Mammary epithelial cell (primary cell): ENCODE data around the gene PI3.

Source experiments
- EZH2 ChIP-seq: IDR thresholded peaks from 2 replicates; pipeline ENCODE4 v1.6.1; 2012; ENCODE audit warnings: low read length, inconsistent platforms, borderline replicate concordance
- TF ChIP-seq, protein P1 (sequence below), 2 donors: IDR thresholded peaks in 1 of 2; conservative IDR thresholded peaks in 1 of 2; 2 replicates each; pipeline ENCODE4 v1.5.1; 2011 to 2012; ENCODE audit warnings: inconsistent platforms in 2 of 2, low read length in 2 of 2, mild to moderate bottlenecking in 2 of 2, control low read depth in 1 of 2, low read depth in 1 of 2; ENCODE audit not compliant: insufficient read depth in 1 of 2; ENCODE audit errors: extremely low read depth in 1 of 2

DNA sequence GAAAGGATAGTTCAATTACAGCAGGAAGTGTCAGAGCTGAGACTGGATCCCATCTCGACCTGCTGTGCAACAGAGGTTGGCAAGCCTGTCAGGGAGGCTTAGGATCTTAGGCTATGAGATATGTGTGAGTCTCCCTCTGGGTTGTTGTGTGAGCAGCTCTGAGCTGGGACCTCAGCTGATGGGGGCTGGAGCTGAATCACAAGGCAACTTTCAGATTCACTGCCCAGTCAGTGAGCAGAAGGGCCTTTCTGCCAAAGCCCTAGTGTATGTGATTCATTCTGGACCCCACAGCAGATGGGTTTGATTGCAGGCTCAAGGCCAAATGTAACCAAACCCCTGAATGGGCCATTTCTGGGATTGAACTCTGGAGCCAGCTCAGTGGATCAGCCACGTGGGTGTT, 4.5 kb downstream of the PI3 start:
- TF ChIP-seq, protein P1, sequence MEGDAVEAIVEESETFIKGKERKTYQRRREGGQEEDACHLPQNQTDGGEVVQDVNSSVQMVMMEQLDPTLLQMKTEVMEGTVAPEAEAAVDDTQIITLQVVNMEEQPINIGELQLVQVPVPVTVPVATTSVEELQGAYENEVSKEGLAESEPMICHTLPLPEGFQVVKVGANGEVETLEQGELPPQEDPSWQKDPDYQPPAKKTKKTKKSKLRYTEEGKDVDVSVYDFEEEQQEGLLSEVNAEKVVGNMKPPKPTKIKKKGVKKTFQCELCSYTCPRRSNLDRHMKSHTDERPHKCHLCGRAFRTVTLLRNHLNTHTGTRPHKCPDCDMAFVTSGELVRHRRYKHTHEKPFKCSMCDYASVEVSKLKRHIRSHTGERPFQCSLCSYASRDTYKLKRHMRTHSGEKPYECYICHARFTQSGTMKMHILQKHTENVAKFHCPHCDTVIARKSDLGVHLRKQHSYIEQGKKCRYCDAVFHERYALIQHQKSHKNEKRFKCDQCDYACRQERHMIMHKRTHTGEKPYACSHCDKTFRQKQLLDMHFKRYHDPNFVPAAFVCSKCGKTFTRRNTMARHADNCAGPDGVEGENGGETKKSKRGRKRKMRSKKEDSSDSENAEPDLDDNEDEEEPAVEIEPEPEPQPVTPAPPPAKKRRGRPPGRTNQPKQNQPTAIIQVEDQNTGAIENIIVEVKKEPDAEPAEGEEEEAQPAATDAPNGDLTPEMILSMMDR (conservative IDR thresholded peaks at IDR 0.05 in 1 of 2, IDR thresholded peaks at IDR 0.05 in 1 of 2; ENCODE audit: extremely low read depth in 1 of 2, insufficient read depth in 1 of 2, low read depth in 1 of 2, low read length in 2 of 2), result no peak
- no peak for TF ChIP-seq EZH2
